22Rv1 (cell line): ENCODE data around the gene ARG2.

Source experiments
- H3K27ac ChIP-seq: fragments of 450-650 bp; 2 replicates; pipeline ENCODE4 v1.5.1; 2017
- CTCF ChIP-seq: fragments of 450-650 bp; IDR thresholded peaks from 2 replicates; pipeline ENCODE4 v1.5.1; 2017; ENCODE audit warnings: mild to moderate bottlenecking
- ZFX ChIP-seq: fragments of 450-650 bp; IDR thresholded peaks from 2 replicates; pipeline ENCODE4 v1.6.1; 2017; ENCODE audit warnings: antibody characterized with exemption, borderline replicate concordance

Gene ARG2

DNA sequence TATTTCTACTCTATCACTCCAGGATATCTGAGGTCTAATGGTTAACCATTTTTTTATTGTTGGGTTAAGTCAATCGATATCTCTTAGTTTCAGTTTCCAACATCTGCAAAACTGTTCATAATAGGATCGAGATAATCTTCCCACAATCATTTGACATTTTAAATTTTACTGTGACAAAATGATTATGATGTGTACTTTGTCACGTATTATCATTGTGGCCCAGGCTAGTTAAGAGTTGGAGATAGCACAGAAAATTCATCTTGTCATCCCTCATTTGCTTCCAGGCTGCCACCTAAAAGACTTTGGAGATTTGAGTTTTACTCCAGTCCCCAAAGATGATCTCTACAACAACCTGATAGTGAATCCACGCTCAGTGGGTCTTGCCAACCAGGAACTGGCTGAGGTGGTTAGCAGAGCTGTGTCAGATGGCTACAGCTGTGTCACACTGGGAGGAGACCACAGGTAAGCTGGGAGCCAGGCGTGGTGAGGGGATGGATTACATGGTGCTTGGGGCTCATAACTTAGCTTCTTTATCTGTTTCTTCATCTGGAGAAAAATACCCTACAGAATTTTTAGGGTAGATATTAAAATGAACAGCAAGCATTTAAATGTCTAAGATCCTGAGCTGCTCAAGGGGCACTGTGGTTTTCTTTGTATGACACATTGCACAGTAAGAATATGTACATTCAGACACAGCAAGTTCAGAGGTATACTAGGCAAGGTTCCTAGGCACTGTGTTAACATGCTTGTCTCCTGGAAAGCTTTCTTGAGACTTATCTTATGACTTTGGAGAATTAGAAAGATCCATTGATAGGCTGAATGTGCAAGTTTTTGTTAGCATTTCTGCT lies 22.4 kb downstream of the ARG2 start:
- TF ChIP-seq CTCF = no peak
- TF ChIP-seq ZFX = no peak
- no peak overlapping the region for H3K27ac ChIP-seq

DNA sequence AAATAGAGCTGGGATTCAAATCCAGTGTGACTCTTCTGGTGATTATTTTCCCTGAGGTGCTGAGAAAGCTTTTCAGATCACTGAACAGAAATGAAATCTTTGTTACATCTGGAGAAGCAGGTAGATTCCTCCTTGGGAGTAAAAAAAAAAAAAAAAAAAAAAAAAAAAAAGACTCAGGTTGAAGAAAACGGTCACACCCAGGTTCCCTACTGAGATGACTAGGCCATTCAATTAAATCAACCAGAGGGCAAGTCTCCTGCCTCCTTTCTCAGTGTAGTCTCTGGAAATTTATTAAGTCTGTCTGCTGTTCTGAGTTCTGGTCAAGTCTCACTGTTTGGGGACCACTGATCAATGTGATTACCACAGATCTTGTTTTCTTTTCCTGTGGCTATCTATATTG lies 24.0 kb downstream of the ARG2 start:
- TF ChIP-seq ZFX = no peak
- TF ChIP-seq CTCF = no peak
- H3K27ac ChIP-seq = no peak overlapping the region

DNA sequence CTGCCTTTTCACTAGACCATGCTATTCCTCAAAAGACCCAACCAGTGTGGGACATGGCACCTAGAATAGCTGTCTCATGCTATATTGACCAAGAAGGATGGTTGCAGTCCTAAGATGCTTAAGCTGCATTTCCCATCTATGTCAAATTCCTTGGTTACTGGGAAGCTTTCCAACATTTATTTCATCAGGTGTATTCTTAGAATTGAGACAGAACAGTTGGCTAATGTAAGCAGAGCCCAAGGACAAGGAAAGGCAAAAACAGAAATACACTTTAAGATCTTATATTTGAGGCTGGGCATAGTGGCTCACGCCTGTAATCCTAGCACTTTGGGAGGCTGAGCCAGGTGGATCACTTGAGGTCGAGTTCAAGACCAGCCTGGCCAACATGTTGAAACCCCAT lies 24.7 kb downstream of the ARG2 start:
- no peak overlapping the region for H3K27ac ChIP-seq
- TF ChIP-seq CTCF = no peak

DNA sequence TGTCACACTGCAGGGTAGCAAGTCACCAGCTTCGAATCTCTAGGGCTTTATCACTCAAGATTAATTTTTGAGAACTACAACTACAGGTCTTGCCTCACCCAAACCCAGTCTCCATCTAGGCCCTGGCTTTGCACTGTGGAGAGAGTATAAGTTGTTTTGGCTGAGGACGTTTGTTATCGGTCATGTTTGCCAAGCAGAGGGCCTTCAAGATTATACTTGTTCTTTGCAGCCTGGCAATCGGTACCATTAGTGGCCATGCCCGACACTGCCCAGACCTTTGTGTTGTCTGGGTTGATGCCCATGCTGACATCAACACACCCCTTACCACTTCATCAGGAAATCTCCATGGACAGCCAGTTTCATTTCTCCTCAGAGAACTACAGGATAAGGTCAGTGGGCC lies 25.7 kb downstream of the ARG2 start:
- H3K27ac ChIP-seq = no peak overlapping the region
- no peak for TF ChIP-seq CTCF
- no peak for TF ChIP-seq ZFX

- no peak overlapping the region for H3K27ac ChIP-seq
- TF ChIP-seq ZFX (no peak), CTCF (no peak)
These were observed 26.4 kb downstream of the ARG2 start for GRCh38 chr14:67646131-67646530.

- no peak overlapping the region for H3K27ac ChIP-seq
- TF ChIP-seq ZFX (no peak), CTCF (no peak)
These were observed 30.4 kb downstream of the ARG2 start for GRCh38 chr14:67650151-67650550.

GRCh38 chr14:67650694-67651093 lies 31.0 kb downstream of the ARG2 start:
- H3K27ac ChIP-seq = no peak overlapping the region
- TF ChIP-seq ZFX (no peak), CTCF (no peak)
